ENCODE data around the gene PACRG.

The PACRG gene

GRCh38 chr6:162866656-162867055, 138.9 kb downstream of the PACRG start:
- no peak for DNase-seq (ENCODE audit: low read depth)

GRCh38 chr6:162868397-162868796, 140.6 kb downstream of the PACRG start:
- no peak for DNase-seq (ENCODE audit: low read depth)

GRCh38 chr6:162871966-162872365, 144.2 kb downstream of the PACRG start:
- no peak for DNase-seq (ENCODE audit: low read depth)

- DNase-seq (ENCODE audit: low read depth) = no peak
Observed at GRCh38 chr6:162873537-162873936, 145.8 kb downstream of the PACRG start.

- DNase-seq (ENCODE audit: low read depth) = no peak
Observed at GRCh38 chr6:162875070-162875469, 147.3 kb downstream of the PACRG start.

DNA sequence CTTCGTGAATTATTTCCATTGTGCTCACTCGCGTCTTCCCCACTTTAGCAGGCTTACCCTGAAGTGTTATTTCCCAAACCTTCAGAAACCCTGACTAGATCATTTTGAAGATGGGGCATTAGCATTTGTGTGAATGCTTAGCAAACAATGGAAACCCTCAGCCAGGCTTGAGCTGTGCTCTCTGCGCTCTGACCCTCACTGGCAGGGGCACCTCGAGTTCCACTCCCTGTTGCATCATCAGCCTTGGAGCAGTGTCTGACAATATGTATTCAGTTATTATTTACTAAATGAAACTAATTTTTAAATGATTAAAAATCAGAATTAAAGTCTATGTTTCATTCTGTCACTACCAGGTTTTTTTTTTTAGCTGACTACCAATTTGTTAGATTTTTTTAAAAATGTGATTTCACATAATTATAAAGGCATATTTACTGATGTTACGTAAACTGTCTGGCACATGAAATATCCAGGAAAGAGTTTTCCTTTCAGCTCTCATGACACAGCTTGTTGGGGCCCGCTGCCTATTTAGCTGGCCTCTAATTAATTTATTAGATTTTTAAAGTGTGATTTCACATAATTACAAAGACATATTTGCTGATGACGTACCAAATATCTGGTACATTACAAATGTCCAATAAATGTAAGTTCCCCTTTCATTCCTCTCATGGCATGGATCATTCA, 155.2 kb downstream of the PACRG start:
- DNase-seq (ENCODE audit: low read depth) = no peak

GRCh38 chr6:162887981-162888689, 160.4 kb downstream of the PACRG start:
- DNase-seq (ENCODE audit: low read depth) = no peak

DNA sequence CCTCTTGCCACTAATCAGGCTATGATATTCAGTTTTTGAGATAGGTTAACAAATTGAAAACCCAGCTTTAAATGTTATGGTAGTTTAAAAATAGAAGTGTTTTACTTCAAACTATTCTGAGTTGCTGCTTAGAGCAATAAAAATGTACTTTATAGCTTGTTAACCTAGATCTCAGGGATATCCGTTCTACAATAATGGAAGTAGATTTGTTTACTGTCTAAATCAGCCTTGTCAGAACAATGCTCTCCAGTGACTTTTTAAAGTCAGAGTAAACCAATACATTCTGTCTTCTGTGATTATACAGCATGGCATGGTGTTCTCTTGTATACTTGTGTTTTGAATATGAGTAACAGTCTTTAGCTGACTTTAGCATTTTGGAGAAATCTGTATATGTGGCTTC, 161.5 kb downstream of the PACRG start:
- no peak for DNase-seq (ENCODE audit: low read depth)

- DNase-seq (ENCODE audit: low read depth) = no peak
Observed at GRCh38 chr6:162898011-162898410, 170.2 kb downstream of the PACRG start.

GRCh38 chr6:162899148-162899547, 171.4 kb downstream of the PACRG start:
- no peak for DNase-seq (ENCODE audit: low read depth)

DNA sequence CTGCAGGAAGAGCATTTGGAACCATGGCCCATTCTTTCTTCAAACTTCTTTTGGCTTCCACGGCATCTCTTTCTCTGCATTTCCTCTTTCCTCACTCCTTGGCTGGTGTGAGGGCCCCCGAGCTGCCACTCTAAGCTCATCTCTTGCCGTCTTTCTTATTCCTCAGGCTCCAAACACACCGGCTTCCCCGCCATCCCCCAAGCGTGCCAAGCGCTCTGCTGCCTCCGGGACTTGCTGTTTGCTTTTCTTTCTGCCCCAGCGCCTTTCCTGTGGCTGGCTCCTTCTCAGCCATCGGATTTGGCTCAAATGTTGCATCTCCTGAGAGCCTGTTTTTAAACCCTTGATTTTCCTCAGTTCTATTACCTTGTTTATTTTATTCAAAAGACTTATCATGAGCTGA, 172.7 kb downstream of the PACRG start:
- no peak for DNase-seq (ENCODE audit: low read depth)

DNA sequence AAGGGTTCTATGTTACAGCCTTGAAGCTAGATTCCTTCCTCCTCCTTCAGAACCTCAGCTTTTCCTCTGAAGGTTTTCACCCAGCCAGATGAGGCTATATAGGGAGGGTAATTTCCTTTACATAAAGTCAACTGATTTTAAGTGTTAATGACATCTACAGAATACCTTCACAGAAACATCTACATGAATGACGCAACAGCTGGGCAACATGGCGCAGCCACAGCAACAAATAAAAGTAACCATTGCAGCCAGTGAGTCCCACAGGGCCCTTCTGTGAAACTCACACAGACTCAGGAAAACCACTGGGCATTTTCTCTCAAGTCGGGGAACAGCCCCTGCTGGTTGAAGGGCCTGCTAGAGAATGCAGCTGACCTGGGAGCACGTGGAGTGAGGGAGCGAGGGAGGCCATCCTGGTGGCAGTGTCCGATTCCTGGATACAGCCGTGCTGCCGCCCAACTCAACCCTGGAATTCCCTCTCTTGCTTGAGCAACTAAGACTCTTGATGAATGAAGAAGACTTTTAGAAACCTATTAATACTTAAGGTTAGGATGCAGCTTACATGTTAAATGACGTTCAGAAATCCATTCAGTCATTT, 176.4 kb downstream of the PACRG start:
- DNase-seq (ENCODE audit: low read depth) = no peak

DNA sequence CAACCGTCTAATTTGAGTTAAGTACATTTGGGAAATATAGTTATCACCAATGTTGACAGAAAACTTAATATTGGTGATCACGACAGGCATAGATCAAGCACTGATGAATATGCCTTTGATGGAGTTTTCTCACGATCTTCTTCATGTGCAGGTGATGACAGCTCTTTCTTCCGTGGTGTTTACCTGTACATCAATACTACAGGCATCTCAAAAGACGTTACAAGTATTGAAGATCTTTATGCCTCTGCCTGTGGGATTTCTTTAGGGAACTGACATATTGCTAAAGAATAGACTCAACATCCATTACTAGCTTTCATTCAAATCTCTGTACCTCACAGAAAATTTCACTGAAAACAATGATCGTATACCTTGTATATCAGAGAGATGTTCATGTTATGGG, 178.7 kb downstream of the PACRG start:
- DNase-seq (ENCODE audit: low read depth) = no peak

- no peak for DNase-seq (ENCODE audit: low read depth)
Observed at GRCh38 chr6:162907876-162908481, 180.2 kb downstream of the PACRG start.

GRCh38 chr6:162913206-162913605, 185.4 kb downstream of the PACRG start:
- DNase-seq (ENCODE audit: low read depth) = no peak

GRCh38 chr6:162917506-162917905, 189.7 kb downstream of the PACRG start:
- no peak for DNase-seq (ENCODE audit: low read depth)

DNA sequence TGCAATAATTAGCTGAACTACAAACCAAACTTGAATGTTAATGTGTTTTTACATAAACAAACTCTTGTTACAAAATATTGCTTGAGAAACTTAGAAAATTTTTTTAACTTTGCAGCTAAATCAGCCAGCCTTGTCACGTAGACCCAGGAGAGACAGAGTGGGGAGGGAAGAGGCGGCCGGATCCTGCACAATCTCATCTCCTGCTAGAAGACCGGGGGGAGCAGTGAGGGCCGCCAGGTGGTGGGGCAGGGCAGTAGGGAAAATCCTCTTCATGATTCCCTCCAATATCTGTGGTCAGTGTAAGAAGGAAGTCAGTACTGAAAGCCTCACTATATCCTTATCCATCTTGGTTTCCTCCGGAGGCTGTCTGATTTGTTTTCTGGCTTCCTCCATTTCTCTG, 193.3 kb downstream of the PACRG start:
- no peak for DNase-seq (ENCODE audit: low read depth)

GRCh38 chr6:162921510-162922040, 193.8 kb downstream of the PACRG start:
- no peak for DNase-seq (ENCODE audit: low read depth)

GRCh38 chr6:162922563-162923166, 194.9 kb downstream of the PACRG start:
- DNase-seq (ENCODE audit: low read depth) = no peak

DNA sequence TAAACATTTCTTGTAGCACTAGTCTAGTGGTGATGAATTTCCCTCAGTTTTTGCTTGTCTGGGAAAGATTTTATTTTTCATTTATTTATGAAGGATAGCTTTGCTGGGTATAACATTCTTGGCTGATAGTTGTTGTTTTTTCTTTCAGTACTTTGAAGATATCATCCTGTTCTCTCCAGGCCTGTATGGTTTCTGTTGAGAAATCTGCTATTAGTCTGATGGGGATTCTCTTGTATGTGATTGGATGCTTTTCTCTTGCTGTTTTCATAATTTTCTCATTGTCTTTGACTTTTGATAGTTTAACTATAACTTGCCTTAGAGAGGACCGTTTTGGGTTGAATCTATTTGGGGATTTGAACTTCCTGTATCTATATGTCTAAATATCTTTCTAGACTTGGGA, 207.1 kb downstream of the PACRG start:
- no peak for DNase-seq (ENCODE audit: low read depth)

DNA sequence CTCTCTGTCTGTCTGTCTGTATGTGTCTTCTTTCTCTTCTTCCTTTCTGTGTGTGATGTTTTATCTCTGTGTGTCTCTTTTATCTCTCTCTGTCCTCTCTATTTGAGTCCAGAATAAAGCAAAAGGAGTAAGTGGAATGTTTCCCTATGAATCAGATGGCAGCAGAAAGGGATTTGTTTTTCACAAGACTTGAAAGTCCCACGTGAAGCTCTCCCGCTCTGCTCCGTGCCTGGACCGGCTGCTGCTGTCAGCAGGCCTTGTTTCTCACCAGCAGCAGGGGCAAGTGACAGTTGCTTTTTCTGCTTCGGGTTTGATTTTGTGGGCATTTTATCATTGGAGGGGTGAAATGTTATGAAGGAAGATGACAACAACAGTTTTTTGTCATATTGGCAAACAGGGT, 212.7 kb downstream of the PACRG start:
- DNase-seq (ENCODE audit: low read depth) = no peak

- DNase-seq (ENCODE audit: low read depth) = no peak
Observed at GRCh38 chr6:162941128-162941527, 213.4 kb downstream of the PACRG start.

All from activated T-cell treated with anti-CD3 and anti-CD28 coated beads for 1 hour (primary cell).